LNCaP clone FGC (cell line): Measurements from ENCODE around the gene HACE1.
"Not testable (repeated sequence)": the region's sequence is repeated elsewhere in the genome, so short reads cannot be mapped to it uniquely, and the experiment has no call there.

Experiments
- DNase-seq: peaks from one replicate; pipeline ENCODE4 v3.0.0-alpha.2; 2011; ENCODE audit warnings: low read depth
- H3K4me3 ChIP-seq: 2 replicates; pipeline ENCODE4 v1.5.1; 2011; ENCODE audit warnings: mild to moderate bottlenecking, low read depth, low read length, control low read depth
- TF ChIP-seq, protein P1 (sequence below): IDR thresholded peaks from 2 replicates; pipeline ENCODE4 v1.5.1; 2012; ENCODE audit warnings: mild to moderate bottlenecking; ENCODE audit not compliant: control insufficient read depth, insufficient read depth; ENCODE audit errors: extremely low read depth

Gene HACE1

DNA sequence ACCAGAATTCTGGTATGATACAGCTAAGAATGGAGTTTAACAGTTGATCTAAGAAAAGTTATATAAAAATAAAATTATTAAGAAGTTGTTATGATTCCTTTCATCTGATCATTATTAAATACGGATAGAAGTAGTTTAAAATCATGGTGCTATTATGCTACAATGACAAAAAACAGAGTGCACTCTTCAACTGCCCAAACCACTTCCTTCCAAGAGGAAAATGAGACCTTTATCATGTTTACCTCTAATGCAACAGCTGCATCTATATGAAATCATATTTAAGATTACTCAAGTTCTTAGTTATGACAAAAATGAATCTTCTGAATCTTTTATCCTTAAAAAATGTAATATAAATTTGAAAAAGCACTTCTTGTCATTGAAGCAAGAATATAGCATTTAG, 31.2 kb downstream of the HACE1 start:
- TF ChIP-seq, protein P1, sequence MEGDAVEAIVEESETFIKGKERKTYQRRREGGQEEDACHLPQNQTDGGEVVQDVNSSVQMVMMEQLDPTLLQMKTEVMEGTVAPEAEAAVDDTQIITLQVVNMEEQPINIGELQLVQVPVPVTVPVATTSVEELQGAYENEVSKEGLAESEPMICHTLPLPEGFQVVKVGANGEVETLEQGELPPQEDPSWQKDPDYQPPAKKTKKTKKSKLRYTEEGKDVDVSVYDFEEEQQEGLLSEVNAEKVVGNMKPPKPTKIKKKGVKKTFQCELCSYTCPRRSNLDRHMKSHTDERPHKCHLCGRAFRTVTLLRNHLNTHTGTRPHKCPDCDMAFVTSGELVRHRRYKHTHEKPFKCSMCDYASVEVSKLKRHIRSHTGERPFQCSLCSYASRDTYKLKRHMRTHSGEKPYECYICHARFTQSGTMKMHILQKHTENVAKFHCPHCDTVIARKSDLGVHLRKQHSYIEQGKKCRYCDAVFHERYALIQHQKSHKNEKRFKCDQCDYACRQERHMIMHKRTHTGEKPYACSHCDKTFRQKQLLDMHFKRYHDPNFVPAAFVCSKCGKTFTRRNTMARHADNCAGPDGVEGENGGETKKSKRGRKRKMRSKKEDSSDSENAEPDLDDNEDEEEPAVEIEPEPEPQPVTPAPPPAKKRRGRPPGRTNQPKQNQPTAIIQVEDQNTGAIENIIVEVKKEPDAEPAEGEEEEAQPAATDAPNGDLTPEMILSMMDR: no peak
- no peak overlapping the region for H3K4me3 ChIP-seq
- DNase-seq: no peak

DNA sequence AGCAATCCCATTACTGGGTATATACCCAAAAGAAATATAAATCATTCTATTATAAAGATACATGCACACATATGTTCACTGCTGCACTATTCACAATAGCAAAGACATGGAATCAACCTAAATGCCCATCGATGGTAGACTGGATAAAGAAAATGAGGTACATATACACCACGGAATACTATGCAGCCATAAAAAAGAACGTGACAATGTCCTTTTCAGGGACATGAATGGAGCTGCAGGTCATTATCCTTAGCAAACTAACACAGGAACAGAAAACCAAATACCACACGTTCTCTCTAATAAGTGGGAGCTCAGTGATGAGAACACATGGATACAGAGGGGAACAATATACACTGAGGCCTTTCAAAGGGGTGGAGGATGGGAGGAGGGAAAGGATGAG, 38.9 kb downstream of the HACE1 start:
- not testable (repeated sequence) for H3K4me3 ChIP-seq, DNase-seq

DNA sequence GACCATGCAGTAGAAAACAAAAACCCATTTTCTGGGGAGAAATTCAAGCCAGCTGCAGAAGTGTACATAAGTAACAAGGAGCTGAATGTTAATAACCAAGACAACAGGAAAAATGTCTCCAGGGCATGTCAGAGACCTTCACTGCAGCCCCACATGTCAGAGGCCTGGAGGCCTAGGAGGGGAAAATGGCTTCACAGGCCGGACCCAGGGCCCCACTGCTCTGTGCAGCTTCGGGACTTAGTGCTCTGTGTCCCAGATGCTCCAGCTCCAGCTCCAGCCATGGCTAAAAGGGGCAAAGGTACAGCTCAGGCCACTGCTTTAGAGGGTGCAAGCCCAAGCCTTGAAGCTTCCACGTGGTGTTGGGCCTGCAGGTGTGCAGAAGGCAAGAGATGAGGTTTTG, 43.6 kb downstream of the HACE1 start:
- no peak overlapping the region for H3K4me3 ChIP-seq
- DNase-seq: no peak
- TF ChIP-seq, protein P1: no peak

DNA sequence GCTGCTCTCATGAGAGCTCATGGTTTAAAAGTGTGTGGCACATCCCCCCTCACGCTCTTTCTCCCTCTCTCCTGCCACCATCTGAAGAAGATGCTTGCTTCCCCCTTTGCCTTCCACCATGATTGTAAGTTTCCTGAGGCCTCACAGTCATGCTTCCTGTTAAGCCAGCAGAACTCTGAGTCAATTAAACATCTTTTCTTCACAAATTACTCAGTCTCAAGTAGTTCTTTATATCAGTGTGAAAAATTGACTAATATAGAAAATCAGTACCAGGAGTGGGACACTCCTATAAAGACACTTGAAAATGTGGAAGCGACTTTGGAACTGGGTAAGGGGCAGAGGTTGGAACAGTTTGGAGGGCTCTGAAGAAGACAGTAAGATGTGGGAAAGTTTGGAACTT, 45.0 kb downstream of the HACE1 start:
- no peak for DNase-seq
- TF ChIP-seq, protein P1: no peak
- no peak overlapping the region for H3K4me3 ChIP-seq

DNA sequence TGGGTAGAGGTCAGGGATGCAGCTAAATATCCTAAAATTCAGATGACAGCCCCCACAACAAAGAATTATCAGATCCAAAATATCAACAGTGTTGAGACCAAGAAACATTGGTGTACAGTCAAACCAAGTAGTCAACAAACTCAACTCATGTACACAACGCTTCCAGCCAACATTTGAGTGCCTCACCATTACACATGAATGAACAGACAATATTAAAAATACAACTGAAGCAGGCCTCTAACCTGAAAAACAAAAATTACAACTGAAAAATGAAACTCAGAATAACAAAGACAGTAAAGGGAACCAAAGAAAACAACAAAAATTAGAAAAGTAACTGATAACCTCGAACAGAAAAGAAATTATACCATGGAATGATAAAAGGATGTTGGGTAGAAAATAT, 46.2 kb downstream of the HACE1 start:
- no peak for DNase-seq
- TF ChIP-seq, protein P1: no peak
- H3K4me3 ChIP-seq: no peak overlapping the region

DNA sequence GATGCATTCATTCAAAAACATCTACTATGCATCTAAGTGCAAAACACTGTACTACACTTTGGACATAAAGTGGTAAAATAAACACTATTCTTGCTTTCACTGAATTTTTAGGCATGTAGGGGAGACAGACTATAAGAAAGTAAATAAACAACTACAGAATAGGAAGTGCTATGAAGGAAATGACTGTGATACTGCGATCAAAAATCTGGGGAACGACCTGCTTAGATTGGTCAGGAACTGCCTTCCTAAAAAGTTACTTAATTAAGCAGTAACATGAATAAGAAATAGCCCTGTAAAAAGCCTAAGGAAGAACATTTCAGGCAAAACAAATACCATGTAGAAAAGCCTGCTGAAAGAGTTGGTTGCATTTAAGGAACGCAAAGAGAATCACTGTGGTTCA, 50.6 kb downstream of the HACE1 start:
- TF ChIP-seq, protein P1: no peak
- H3K4me3 ChIP-seq: no peak overlapping the region
- no peak for DNase-seq

DNA sequence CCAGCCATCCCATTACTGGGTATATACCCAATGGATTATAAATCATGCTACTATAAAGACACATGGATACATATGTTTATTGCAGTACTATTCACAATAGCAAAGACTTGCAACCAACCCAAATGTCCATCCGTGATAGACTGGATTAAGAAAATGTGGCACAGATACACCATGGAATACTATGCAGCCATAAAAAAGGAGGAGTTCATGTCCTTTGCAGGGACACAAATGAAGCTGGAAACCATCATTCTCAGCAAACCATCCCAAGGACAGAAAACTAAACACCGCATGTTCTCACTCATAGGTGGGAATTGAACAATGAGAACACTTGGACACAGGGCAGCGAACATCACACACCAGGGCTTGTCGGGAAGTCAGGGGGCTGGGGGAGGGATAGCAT, 54.4 kb downstream of the HACE1 start:
- DNase-seq, H3K4me3 ChIP-seq: not testable (repeated sequence)

DNA sequence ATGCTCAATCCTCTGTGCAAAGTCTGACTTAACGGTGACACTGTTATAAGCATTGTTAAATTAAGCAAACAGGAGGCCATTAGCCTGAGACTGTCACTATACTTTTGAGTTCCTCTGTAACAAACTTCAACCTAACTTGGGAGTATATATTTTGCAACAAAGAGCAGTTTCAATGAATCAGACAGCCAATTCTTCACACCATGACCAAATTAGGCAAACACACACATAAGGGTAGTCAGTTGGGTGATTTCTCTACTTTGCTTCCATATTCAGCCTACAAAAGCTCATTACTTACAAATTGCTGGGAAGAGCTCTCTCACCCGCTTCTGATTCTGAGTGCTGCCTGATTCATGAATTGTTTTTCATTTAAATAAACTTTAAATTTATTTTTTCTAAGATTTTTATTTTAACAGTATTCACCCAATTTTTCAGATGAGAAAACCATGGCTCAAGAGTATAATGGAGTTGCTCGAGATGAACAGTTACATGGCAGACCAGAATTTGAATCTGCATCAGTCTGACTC, 60.5 kb downstream of the HACE1 start:
- TF ChIP-seq, protein P1: no peak
- DNase-seq: no peak

More for the DNA sequence above, 60.5 kb downstream of the HACE1 start:
- no peak overlapping the region for H3K4me3 ChIP-seq
